Epidermal melanocyte (primary cell): Measurements from ENCODE around the gene MXRA8.

Source experiments
- DNase-seq: peaks from one replicate; pipeline ENCODE4 v3.0.0; 2011; ENCODE audit warnings: low spot score; ENCODE audit not compliant: insufficient read length

MXRA8 gene

DNA sequence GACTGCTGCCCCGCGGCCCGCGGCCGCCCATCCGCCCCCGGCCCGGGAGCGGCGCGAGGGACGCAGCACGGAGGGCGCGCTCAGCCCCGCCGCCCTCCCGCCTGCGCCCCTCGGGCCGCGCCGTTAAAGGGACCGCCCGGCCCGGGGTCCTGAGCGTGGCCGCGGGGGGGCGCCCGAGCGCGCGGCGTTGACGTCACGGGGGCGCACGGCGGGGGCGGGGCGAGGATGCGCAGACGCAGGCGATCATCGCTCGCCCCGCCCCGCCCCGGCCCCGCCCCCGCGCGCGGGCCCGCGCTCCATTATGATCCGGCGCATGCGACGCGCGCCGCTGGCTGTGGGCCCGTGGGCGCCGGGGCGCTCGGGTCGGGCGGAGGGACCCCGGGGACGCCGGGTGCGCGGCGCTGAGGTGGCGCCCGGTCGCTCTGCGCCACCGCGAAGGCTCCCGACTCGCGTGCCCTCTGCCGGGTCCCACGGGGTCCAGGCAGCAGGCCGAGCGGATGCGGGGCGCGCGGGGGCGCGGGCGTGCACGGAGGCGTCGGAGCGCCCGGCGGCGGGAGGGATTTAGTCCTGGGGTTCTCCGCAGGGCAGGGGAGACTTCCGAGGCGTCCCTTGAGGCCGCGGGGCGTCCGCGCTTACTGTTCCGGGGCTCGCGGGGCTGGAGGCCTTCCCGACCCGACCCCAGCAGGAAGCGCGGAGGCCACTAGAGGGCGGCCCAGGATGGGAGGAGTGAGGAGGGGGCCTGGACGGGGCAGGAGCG lies 8.9 kb downstream of the MXRA8 start, which contains the start of gene DVL1:
TSS of gene DVL1 (minus strand) at position 163 of the 757 bp plus-strand sequence. CDS start 353 bp downstream, outside the sequence.
- DNase-seq, result peak; percentile 88

GRCh38 chr1:1348420-1349255 lies 9.7 kb downstream of the MXRA8 start:
- DNase-seq, result no peak

DNA sequence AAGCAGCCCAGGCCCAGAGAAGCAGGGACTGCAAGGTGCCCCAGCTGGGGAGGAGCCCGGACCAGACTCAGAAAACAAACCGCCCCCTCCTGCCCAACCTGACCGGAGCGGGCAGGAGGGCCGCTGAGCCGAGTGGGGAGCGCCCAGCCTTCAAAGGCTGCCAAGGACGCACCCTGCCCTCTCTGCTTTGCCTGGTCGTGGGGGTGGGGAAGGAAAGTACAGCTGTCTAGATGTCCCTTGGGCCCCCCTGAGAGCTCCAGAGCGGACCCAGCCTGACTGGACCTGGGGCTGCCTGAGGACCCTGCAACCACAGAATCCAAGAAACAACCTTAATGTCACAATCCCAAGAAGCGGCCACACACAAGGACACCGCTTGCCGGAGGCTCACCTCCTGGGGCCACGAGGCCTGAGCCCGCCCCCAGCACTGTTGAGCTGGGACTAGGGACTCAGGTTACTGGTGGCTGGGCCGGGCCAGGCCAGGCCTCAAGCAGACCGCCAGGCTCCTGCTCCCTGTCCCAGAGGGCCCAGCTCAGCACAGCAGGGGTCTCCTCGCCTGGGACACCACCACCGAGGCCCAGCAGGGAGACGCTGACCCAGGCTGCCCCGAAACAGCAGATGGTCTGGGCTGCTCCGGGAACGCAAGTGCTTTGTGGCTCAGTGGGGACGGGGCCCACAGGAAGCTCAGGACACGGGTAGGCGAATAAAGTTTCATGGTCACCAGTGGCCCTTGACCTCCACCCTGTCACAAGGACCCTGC lies 10.5 kb downstream of the MXRA8 start:
- no peak for DNase-seq

DNA sequence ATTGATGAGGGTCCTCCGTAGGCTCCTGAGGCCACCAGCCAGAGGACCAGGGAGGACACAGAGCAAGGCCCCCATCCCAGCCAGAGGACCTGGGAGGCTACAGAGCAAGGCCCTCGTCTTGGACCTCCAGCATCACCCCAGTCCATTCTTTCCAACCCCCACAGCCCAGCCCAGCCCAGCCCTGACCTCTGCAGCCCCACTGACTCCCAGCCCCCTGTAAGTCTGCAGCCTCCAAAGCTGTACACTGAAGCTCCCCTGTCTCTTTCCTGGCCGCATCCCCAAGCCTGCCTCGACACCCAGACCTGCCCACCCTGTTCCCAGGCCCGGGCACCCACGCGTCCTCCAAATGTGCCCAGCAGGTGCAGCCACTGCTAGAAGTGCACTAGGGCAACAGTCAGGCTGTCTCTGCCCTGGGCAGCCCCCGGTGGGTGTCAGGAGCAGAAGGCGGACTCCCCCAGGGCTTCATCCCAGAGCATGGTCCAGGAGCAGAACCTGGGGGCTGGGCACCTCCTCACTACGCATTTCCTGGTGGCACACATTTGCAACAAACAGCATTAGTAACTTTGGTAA lies 11.2 kb downstream of the MXRA8 start:
- no peak for DNase-seq

DNA sequence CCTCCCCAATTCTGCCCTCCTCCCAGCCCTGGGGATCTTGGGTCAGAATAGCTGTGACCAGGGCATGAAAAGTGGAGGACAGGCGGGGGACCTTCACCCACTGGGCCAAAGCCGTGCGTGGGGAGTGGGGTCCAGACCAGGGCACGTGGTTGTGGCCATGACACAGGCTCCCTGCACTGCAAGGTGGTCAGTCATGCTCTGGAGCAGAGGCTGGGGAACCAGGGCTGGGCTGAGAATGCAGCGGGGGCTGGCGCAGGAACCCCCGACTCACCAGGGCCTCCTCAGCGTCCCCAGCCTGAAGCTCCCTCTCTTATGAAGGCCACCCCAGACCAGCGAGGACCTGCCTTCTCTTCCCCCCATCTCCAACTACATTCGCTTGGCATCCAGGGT lies 11.9 kb downstream of the MXRA8 start:
- DNase-seq, result no peak

- DNase-seq, result no peak
These were observed 12.4 kb downstream of the MXRA8 start for GRCh38 chr1:1345860-1346500.

DNA sequence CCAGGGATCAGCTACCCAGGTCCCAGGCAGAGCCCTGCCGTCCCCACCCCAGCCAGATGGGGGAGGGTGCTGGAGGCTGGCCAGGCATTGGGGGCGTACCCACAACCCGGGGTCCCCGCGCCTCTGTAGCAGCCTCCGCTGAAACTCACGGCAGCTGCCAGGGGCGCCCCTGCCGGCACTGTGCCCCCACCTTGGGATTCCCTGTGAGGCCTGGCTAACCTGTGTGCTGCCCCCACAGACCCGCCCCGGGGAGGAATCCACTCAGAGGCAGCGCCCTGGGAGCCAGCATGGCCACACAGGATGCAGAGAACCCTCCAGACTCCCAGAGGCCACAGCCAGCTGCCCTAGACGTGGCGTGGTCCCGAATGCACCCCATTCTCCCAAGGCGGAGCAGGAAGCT lies 13.0 kb downstream of the MXRA8 start:
- DNase-seq, result no peak

DNA sequence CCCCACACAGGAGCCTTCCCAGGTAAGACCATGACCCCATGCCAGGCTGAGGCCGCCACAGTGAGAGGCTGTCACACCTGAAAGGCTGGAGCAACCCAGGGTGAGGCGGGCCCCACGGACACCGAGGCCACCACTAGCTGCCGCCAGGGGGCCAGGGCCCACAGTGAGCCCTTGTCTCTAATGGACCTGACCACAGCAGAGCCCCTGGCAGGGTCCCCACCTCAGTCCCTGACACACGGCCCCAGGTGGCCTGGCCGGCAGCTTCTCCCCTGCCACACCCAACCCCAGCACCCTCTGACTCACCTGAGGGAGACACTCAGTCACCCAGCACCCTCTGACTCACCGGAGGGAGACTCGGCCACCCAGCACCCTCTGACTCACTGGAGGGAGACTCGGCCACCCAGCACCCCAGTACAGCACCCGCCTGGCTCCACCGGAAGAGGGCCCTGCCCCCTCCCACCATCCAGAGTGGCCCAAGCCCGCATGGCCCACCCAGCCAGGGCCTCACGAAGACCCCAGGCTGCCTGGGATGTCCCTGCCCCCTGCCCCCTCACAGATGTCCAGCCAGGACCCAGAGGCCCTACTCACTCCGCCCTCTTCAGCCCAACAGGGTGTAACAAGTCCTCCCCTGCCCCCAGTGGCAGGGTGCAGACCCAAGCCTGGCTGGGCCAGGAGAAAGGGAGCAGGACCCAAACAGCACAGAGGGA lies 13.5 kb downstream of the MXRA8 start:
- DNase-seq, result no peak

GRCh38 chr1:1343811-1344421 lies 14.4 kb downstream of the MXRA8 start:
- DNase-seq, result no peak

DNA sequence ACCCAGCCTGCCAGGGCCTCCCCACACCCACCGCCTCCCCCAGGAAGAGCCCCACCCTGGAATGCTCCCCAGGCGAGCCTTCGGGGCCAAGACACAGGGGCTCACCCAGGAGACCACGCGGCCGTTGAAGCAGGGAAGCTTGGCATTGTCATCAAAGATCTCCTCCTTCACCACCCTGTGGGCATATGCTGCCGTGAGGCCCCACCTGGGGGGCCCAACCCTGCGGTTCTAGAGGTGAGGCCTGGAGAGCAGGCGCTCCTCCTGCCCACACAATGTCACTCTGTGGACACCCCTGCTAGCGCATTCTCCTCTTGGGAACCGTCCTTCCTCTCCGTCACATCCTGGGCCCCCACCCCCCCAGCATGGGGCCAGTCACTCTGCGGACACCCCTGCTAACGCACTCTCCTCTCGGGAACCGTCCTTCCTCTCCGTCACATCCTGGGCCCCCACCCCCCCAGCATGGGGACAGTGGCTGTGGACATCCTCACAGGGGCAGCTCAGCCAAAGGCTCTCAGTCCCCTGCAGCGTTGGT lies 15.7 kb downstream of the MXRA8 start:
- no peak for DNase-seq

- no peak for DNase-seq
These were observed 16.2 kb downstream of the MXRA8 start for GRCh38 chr1:1342061-1342562.

- no peak for DNase-seq
These were observed 16.8 kb downstream of the MXRA8 start for GRCh38 chr1:1341549-1342021.

- DNase-seq, result no peak
These were observed 17.4 kb downstream of the MXRA8 start for GRCh38 chr1:1340791-1341548.

GRCh38 chr1:1340185-1340584 lies 18.2 kb downstream of the MXRA8 start:
- no peak for DNase-seq

DNA sequence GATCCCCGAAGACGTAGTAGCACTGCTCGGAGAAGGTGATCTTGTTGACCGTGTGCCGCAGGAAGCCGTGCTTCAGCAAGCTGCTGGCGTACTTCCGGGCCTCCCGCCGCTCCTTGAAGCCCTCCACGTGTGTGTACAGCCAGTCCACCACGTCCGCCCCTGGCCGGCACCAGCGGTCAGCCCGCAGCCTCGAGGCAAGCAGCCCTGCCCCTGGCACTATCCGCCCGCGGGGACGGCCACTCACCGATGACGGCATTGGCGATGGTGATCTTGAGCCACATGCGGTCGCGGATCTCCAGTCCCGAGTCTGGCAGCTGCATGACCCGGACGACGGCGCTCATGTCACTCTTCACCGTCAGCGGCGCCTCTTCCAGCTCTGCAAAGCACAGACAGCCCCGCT lies 20.1 kb downstream of the MXRA8 start:
- DNase-seq, result no peak

DNA sequence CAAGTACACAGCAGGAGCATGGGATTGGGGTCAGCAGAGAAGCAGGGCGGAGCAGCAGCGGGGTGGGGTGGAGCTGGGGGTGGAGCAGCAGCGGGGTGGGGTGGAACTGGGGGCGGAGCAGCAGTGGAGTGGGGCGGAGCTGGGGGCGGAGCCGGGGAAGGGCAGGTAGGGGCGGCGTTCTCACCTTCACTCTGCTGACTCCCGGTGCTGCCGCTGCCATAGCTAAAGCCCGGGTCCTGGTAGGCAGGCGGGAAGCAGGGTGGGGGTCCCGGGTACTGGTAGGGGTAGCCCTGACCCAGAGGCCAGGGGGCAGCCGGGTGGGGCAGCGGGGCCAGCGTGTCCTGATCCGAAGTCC lies 20.6 kb downstream of the MXRA8 start:
- no peak for DNase-seq

DNA sequence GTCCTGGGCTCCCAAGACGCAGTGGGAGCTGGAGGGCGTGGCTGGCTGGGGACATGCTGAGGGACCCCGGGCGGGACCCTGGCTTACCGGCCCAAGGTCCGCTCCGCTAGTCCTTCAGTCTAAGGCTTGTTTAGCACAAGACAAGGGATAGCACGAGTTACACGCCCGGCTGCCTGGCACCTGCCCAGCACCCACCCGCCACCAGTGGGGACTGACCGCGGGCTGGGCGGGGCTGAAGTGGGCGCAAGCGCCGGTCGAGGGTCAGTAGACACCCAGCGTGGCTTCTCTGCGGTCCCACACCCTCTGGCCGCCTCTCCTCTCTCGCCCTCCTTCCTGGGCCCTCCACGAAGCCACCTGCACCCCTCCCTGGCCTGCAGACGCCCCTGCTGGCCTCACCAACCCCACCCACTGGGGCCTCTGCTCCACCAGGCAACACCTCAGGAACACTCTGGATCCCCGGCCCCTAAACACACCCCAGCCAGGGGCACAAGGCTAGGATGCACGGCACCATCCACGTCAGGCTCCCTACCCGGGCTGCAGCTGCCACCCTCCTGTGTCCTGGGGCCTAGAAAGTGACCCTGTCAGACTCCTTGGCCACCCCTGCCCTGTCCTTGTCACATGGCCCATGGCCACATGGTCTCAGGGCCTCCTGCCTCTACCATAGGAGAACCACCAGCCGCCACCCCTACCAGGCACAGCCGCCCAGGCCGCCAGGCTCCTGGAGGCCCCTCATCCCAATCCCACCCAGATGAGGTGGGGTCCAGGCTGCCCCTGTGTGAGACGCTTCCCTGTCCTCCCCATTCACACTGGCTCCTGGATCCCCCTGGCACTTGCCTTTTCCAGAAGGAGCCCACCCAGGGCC lies 21.2 kb downstream of the MXRA8 start:
- no peak for DNase-seq

GRCh38 chr1:1336446-1336845 lies 21.9 kb downstream of the MXRA8 start:
- DNase-seq, result no peak
